ENCODE measurements around the gene MALRD1. TPM values are rescaled to one million over a fixed set of nuclear protein-coding genes. Genes with fewer than 3 reads are reported as not detected.

The MALRD1 gene
- total RNA-seq, 1 donor from 2014 or later = 1.5 TPM

GRCh38 chr10:19651549-19651948, 602.9 kb downstream of the MALRD1 start:
- Mint-ChIP-seq H3K9me3 (ENCODE audit: low read depth) (peaks cover 10% of the 10 kb centered on the region), H3K36me3 (ENCODE audit: insufficient read depth) (no peaks in the 10 kb centered on the region), H3K27ac (no peak overlapping the region), H3K4me3 (ENCODE audit: low read depth) (no peak overlapping the region), H3K4me1 (ENCODE audit: low read depth) (peaks cover 4% of the 10 kb centered on the region), H3K27me3 (no peaks in the 10 kb centered on the region)
- no peak for TF ChIP-seq CTCF (IDR thresholded peaks at IDR 0.05; ENCODE audit: unreplicated experiment)
- no peak for DNase-seq (ENCODE audit: low spot score, unreplicated experiment)

GRCh38 chr10:19652750-19653149, 604.1 kb downstream of the MALRD1 start:
- no peak for TF ChIP-seq CTCF (IDR thresholded peaks at IDR 0.05; ENCODE audit: unreplicated experiment)
- Mint-ChIP-seq H3K9me3 (ENCODE audit: low read depth) (peaks cover 10% of the 10 kb centered on the region), H3K27me3 (no peaks in the 10 kb centered on the region), H3K36me3 (ENCODE audit: insufficient read depth) (no peaks in the 10 kb centered on the region), H3K4me1 (ENCODE audit: low read depth) (peaks cover 10% of the 10 kb centered on the region), H3K27ac (no peak overlapping the region), H3K4me3 (ENCODE audit: low read depth) (no peak overlapping the region)
- no peak for DNase-seq (ENCODE audit: low spot score, unreplicated experiment)

- peaks cover 17% of the 10 kb centered on the region for H3K4me1 Mint-ChIP-seq (ENCODE audit: low read depth)
Observed at GRCh38 chr10:19653931-19654330, 605.3 kb downstream of the MALRD1 start.

GRCh38 chr10:19654576-19654975, 606.0 kb downstream of the MALRD1 start:
- no peak for TF ChIP-seq CTCF (IDR thresholded peaks at IDR 0.05; ENCODE audit: unreplicated experiment)
- DNase-seq (ENCODE audit: low spot score, unreplicated experiment) = no peak
- peaks cover 2% of the 10 kb centered on the region for H3K9me3 Mint-ChIP-seq (ENCODE audit: low read depth)
- H3K36me3 Mint-ChIP-seq (ENCODE audit: insufficient read depth) = no peaks in the 10 kb centered on the region
- no peak overlapping the region for H3K4me3 Mint-ChIP-seq (ENCODE audit: low read depth)
- H3K4me1 Mint-ChIP-seq (ENCODE audit: low read depth) = peaks cover 19% of the 10 kb centered on the region
- no peaks in the 10 kb centered on the region for H3K27me3 Mint-ChIP-seq
- no peak overlapping the region for H3K27ac Mint-ChIP-seq

More at GRCh38 chr10:19653931-19654330, 605.3 kb downstream of the MALRD1 start:
- Mint-ChIP-seq H3K27ac (no peak overlapping the region), H3K4me3 (ENCODE audit: low read depth) (no peak overlapping the region), H3K9me3 (ENCODE audit: low read depth) (peaks cover 8% of the 10 kb centered on the region), H3K36me3 (ENCODE audit: insufficient read depth) (no peaks in the 10 kb centered on the region), H3K27me3 (no peaks in the 10 kb centered on the region)
- no peak for TF ChIP-seq CTCF (IDR thresholded peaks at IDR 0.05; ENCODE audit: unreplicated experiment)
- DNase-seq (ENCODE audit: low spot score, unreplicated experiment) = no peak

- peaks cover 19% of the 10 kb centered on the region for H3K4me1 Mint-ChIP-seq (ENCODE audit: low read depth)
Observed at GRCh38 chr10:19656420-19657042, 607.9 kb downstream of the MALRD1 start.

More at GRCh38 chr10:19656420-19657042, 607.9 kb downstream of the MALRD1 start:
- DNase-seq (ENCODE audit: low spot score, unreplicated experiment) = no peak
- no peak for TF ChIP-seq CTCF (IDR thresholded peaks at IDR 0.05; ENCODE audit: unreplicated experiment)
- Mint-ChIP-seq H3K27ac (no peak overlapping the region), H3K36me3 (ENCODE audit: insufficient read depth) (no peaks in the 10 kb centered on the region), H3K27me3 (no peaks in the 10 kb centered on the region), H3K9me3 (ENCODE audit: low read depth) (no peaks in the 10 kb centered on the region), H3K4me3 (ENCODE audit: low read depth) (no peak overlapping the region)

Data from progenitor cell of endocrine pancreas (in vitro differentiated cells).